Activated T-helper 1 cell treated with Interleukin-2 at 50 U/mL for 16 hours (primary cell): Measurements from ENCODE around the gene MMGT1.
A peak's percentile ranks its signal among the peaks of the same experiment; 100 is the strongest.

ENCODE experiments used
- DNase-seq: peaks from one replicate; pipeline ENCODE4 v3.0.0-alpha.2; 2020; ENCODE audit warnings: low read depth

The MMGT1 gene

GRCh38 chrX:135973548-135974278 is at the start of gene MMGT1:
Gene MMGT1, minus strand, starts transcription at chrX:135973988. Its CDS starts 313 bp downstream, at chrX:135973675.
- peak; percentile 69 for DNase-seq

DNA sequence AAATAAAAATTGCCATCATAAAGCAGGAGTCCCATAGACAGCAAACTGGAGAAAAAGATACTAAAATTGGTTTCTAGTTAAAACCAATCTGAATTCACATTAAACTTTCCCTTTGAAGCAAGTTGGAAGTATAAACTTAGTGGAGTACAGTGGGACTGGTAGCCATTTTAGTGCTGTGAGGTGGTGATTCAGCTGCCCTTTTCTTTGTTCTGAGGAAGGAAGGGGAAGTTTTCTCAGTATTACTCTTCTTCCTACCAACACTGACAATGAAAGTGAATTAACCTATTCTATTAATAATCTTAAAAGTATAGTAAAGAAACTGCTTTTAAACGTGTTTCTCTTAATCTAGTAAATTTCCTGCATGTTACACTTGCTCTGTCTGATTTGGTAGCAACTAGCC is 48.1 kb upstream of the MMGT1 start:
- DNase-seq, result no peak

DNA sequence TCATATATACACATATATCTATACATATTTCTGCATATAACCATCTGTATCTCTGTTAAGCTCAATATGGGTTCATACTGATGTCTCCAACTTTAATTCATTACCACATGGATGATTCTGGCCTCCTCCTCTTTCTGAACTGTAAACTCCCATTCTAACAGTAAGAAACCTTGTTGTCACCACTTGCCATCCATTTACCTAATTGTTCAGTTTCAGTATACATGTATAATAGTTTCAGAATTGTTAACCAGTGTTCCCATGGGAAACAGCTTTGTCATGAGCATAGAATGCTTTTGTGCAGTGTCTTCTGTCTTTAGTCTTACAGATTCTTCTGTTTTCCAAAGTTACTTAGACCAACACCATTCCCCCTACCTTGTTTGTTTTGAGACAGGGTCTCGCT is 47.4 kb upstream of the MMGT1 start:
- no peak for DNase-seq

DNA sequence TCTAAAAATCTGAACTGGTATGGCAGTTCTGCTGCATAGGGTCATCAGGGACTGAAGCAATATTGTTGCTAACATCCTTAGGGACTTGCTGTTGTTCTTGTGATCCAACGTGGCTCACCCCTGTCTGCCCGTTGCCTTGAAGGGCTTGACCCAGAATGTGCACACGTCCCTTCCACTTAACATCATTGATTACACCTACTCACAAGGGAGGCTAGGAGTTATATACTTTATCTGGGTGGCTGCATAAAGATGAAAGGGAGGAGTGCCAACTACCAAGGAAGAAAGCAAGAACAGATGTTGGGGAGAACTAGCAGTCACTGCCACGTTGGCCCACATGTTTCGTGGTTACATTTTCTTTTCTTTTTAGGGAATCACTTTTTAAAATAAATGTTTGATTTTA is 45.4 kb upstream of the MMGT1 start:
- no peak for DNase-seq

DNA sequence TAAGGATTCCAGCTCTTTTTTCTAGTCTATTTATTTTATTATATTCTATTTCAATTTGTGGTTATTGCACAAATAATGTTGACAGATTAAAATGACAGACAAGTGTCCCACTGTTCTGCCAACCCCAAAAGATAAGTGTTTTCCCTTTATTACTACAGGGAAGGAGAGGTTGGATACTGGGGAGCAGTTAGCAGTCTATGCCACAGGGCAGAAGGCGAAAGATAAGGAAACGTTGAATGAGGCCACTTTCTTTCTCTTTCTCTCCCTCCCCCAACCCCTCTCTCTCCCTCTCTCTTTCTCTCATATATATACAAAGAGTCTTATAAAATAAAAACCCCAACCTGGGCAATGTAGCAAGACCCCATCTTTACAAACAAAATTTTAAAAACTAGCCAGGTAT is 43.1 kb upstream of the MMGT1 start:
- no peak for DNase-seq

DNA sequence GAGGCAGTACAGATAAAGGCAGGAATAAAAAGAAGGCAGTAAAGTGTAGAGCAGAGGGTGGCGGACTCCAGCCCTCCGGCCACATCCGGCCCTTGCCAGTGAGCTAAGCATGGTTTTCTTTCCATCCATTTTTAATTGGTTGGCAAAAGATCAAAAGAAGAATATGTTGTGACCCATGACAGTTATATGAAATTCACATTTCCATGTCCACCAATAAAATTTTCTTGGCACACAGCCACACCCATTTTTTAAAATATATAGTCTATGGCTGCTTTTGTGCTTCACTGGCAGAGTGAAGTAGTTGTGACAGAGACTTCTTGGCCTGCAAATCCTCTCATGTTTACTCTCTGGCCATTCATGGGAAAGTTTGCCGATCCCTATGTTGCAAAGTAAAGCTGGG is 41.2 kb upstream of the MMGT1 start:
- DNase-seq, result no peak

- no peak for DNase-seq
Observed at GRCh38 chrX:135988245-135988644, 14.5 kb upstream of the MMGT1 start.

DNA sequence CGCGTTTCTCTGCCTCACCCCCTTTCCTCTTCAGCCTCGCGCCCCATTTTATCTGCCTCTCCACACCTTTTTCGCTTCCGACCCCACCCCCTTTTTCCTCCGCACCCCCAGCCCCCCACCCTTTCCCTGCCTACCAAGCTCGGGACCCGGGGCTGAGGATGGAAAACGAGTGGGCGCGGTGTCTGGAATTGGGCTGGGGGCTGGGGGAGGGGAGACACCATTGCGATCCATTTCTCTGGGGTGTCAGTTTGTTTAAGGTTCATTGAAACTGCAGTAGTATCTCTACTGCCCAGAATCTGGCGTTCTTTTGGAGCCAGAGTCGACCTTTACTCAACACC is 12.2 kb upstream of the MMGT1 start:
- no peak for DNase-seq

DNA sequence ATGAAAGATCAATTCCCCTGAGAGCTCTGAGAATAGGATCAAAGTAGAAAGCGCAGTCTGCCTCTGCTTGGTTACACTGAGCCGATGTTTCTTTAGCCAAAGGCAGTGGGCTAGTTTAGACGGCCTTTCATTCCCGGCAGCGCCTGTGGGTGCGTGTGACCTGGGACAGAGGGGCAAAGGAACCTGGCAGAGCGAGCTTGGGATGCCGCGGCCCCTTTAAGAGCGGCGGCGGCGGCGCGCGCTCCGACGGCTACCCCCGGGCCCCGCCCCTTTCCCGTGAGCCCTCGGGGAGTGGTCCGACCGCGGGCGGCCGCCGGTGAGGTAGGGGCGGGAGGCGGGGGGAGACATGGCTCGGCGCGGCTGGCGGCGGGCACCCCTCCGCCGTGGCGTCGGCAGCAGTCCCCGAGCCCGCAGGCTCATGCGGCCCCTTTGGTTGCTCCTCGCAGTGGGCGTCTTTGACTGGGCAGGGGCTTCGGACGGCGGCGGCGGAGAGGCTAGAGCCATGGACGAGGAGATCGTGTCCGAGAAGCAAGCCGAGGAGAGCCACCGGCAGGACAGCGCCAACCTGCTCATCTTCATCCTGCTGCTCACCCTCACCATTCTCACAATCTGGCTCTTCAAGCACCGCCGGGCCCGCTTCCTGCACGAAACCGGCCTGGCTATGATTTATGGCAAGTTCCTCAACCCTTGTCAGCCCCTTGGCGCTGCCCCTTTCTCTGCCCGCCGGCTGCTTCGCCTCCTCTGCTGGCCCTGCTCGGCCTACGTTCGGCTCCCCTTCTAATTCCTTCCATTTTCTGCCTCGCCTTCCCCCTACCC is 11.6 kb upstream of the MMGT1 start, which contains the start of gene SLC9A6:
TSS of gene SLC9A6 (plus strand) at position 279 of the 816 bp plus-strand sequence. CDS start at position 503, 224 bp downstream.
- peak; percentile 52 for DNase-seq

DNA sequence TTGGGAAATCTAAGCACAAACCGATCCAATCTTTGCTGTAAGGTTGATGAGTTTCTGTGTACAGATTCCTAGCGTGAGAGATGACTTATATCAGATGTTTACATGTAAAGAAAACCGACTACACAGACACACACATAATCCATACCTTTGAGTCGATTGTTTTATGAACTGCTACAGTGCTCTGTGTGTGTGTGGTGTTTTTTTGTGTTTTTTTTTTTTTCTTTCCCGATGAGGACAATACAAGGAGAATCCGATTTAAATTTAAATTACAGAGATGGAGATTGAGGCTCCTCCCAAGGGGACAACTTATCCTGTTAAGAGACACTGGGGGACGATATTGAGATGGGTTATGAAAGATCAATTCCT is 11.0 kb upstream of the MMGT1 start:
- no peak for DNase-seq

- DNase-seq, result no peak
Observed at GRCh38 chrX:135984256-135984655, 10.5 kb upstream of the MMGT1 start.

- DNase-seq, result no peak
Observed at GRCh38 chrX:135982860-135983259, 9.1 kb upstream of the MMGT1 start.

DNA sequence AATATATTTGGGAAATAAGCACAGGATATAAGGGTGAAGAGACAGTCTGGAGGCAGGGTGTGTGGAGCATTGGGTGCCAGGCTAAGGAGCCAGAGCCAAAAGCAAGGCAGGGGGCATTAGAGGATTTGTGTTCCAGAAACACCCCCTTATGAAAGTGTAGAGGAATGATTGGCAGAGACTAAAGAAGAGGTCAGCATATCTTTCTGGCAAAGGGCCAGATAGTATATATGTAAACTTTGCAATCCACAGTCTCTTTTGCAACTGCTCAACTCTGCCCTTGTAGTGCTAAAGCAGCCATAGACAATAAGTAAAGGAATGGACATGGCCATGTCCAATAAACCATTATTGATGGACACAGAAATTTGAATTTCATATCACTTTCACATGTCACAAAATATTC is 7.9 kb upstream of the MMGT1 start:
- DNase-seq, result no peak

DNA sequence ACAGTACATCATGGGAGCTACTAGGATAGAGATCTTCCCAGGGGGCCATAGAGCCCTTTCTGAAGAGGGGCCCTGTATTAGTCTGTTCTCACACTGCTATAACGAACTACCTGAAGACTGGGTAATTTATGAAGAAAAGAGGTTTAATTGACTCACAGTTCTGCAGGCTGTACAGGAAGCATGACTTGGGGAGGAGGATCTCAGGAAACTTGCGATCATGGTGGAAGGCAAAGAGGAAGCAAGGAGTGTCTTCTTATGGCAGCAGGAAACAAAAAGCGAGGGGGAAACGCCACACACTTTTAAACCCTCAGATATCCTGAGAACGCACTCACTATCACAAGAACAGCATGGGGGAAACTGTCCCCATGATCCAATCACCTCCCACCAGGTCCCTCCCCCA is 7.2 kb upstream of the MMGT1 start:
- DNase-seq, result no peak

DNA sequence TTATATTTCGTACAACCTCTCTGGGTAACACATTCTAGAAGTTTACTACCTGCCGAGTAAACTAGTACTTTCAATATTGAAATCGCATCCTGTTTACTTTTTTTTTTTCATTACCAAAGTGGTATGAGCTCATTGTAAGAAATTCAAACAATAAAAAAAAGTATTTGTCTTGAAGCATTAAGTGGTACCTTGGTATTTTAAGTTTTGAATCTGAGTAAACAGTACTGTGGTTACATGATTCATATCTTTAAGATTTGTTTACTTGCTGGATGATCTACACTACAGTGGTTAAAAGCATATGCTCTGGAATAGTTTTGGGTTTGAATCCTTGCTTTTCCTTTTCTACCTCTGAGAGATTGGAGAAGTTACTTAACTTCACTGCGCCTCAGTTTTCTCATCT is 3.8 kb upstream of the MMGT1 start:
- no peak for DNase-seq

- DNase-seq, result no peak
Observed at GRCh38 chrX:135975421-135975820, 1.6 kb upstream of the MMGT1 start.

GRCh38 chrX:135974279-135974856 is 580 bp upstream of the MMGT1 start:
- DNase-seq, result peak; percentile 57

- no peak for DNase-seq
Observed at GRCh38 chrX:135973025-135973547, 702 bp downstream of the MMGT1 start.

DNA sequence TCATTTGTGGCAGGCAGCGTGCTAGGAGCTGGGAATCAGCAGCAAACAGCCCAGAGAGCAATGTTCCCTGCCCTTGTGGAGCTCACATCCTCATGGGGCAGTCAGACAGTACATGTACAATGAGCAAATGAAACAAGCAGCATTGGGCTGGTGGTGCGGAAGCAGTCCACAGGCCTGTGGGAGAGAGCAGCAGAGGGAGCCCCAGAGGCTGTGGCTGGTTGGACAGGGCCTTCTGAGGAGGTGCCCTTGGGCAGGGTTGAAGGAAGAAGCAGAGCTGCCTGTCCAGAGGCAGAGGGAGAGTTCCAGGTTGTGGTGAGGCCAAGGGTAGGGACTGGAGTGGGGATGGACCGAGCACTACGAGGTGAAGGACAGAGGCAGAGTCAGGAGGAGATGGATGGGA is 22.5 kb downstream of the MMGT1 start:
- no peak for DNase-seq

GRCh38 chrX:135944486-135944885 is 29.3 kb downstream of the MMGT1 start:
- DNase-seq, result no peak

- DNase-seq, result peak; percentile 1
Observed at GRCh38 chrX:135931644-135932487, 41.9 kb downstream of the MMGT1 start.

DNA sequence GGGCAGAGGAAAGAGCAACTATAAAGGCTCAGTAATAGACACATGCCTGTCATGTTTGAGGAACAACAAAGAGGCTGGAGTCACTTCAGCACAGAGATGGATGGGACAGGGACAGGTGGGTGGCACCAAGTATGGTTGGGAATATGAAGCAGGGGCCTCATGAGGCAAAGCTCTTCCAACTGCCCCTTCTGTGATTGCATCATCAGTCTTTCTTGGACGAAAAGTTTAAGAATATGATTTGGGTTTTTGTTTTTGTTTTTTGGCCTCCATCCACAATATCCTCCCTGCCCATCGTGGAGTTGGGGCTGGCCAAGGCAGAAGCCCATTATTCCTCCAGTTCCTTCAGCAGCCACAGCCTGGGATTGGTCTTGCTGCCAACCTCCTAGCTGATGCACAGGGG is 45.9 kb downstream of the MMGT1 start:
- DNase-seq, result no peak
